Activated CD4-positive, alpha-beta T cell treated with anti-CD3 and anti-CD28 coated beads, Interleukin-2, amount 50 U/mL, for 1 hour (primary cell): ENCODE data around the gene KLHL30.

ENCODE experiments used
- DNase-seq: peaks from one replicate; pipeline ENCODE4 v3.0.0-alpha.2; 2020

Gene KLHL30

GRCh38 chr2:238119756-238120462, 18.6 kb upstream of the KLHL30 start:
- no peak for DNase-seq

GRCh38 chr2:238120463-238121298, 17.8 kb upstream of the KLHL30 start:
- no peak for DNase-seq

GRCh38 chr2:238121511-238122286, 16.8 kb upstream of the KLHL30 start:
- DNase-seq = no peak

GRCh38 chr2:238122287-238123217, 15.9 kb upstream of the KLHL30 start:
- no peak for DNase-seq

- no peak for DNase-seq
These were observed 15.1 kb upstream of the KLHL30 start for GRCh38 chr2:238123218-238123971.

GRCh38 chr2:238123991-238124470, 14.4 kb upstream of the KLHL30 start:
- no peak for DNase-seq

- DNase-seq = no peak
These were observed 13.9 kb upstream of the KLHL30 start for GRCh38 chr2:238124488-238125126.

- no peak for DNase-seq
These were observed 13.2 kb upstream of the KLHL30 start for GRCh38 chr2:238125127-238125885.

- no peak for DNase-seq
These were observed 12.1 kb upstream of the KLHL30 start for GRCh38 chr2:238126338-238126737.

- DNase-seq = no peak
These were observed 11.7 kb upstream of the KLHL30 start for GRCh38 chr2:238126775-238127164.

- DNase-seq = no peak
These were observed 11.1 kb upstream of the KLHL30 start for GRCh38 chr2:238127165-238128060.

- DNase-seq = no peak
These were observed 10.4 kb upstream of the KLHL30 start for GRCh38 chr2:238128061-238128440.

- no peak for DNase-seq
These were observed 9.9 kb upstream of the KLHL30 start for GRCh38 chr2:238128534-238129001.

- DNase-seq = no peak
These were observed 9.1 kb upstream of the KLHL30 start for GRCh38 chr2:238129166-238130010.

GRCh38 chr2:238130111-238130695, 8.3 kb upstream of the KLHL30 start:
- no peak for DNase-seq

- DNase-seq = no peak
These were observed 7.5 kb upstream of the KLHL30 start for GRCh38 chr2:238130696-238131628.
